Epithelial cell of esophagus (primary cell): ENCODE results near the gene PER2.

Experiments used
- DNase-seq: peaks from one replicate; pipeline ENCODE4 v3.0.0; 2010; ENCODE audit warnings: low read depth
- H3K4me3 ChIP-seq: 2 replicates; pipeline ENCODE4 v1.5.1; 2011; ENCODE audit warnings: mild to moderate bottlenecking, low read length, control low read depth
- CTCF ChIP-seq: IDR thresholded peaks from 2 replicates; pipeline ENCODE4 v1.5.1; 2011; ENCODE audit warnings: low read depth, mild to moderate bottlenecking, low read length, control low read depth, inconsistent platforms; ENCODE audit not compliant: insufficient read depth; ENCODE audit errors: missing control alignments

Gene PER2

GRCh38 chr2:238220892-238221521, 67.4 kb downstream of the PER2 start:
- TF ChIP-seq CTCF = no peak
- DNase-seq = no peak
- H3K4me3 ChIP-seq = no peak overlapping the region

DNA sequence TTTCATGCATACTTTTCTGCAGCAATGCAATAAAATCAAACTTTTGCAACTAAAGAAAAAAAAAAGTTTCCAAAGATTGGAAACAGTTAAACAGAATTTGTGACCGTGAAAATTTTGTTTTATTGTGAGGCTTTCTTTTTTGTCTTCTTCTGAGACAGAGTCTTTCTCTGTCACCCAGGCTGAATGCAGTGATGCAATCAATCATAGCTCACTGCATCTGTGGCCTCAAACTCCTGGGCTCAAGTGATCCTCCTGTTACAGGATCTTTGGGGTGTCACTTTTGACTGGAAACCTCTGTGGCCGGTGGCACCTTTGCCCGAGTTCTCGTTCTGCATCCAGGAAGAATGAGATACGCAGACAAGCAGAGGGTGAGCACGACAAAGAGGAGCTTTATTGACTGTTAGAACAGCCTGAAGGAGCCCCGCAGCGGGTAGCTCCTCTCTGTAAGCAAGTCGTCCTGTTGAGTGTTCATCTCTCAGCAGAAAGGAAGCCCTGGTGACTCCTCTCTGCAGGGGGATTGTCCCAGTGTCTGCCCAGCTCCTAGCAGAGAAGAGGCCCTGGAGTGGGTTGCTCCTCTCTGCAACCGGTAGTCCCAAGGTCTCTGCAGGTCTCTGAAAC, 68.0 kb downstream of the PER2 start:
- no peak for DNase-seq
- no peak for TF ChIP-seq CTCF

GRCh38 chr2:238216651-238217184, 71.7 kb downstream of the PER2 start:
- H3K4me3 ChIP-seq = no peak overlapping the region
- no peak for DNase-seq
- no peak for TF ChIP-seq CTCF

More for the DNA sequence above, 68.0 kb downstream of the PER2 start:
- H3K4me3 ChIP-seq = no peak overlapping the region

DNA sequence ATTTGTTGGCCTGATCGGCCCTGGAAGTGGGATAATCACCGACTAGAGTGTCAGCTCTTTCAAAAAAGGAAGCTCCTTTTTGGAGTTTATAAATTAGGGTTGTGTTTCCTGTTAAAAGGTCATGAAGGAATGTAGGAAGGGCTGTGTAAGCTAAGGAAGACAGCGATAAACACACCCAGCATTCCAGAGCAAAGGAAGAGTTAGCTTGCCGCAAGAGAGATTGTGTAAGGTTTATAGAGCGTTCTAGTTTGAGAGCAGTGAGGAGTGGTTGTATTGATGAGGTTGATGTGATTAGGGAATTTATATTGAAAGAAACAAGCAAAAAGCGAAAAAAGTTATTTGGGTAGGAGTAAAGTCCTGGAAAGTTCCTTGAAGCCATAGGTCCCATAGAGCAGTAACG, 81.4 kb downstream of the PER2 start:
- no peak for DNase-seq
- TF ChIP-seq CTCF = no peak
- H3K4me3 ChIP-seq = no peak overlapping the region

GRCh38 chr2:238203973-238204683, 84.3 kb downstream of the PER2 start:
- peak overlapping the region; percentile 61 for H3K4me3 ChIP-seq
- TF ChIP-seq CTCF = no peak
- DNase-seq = no peak

GRCh38 chr2:238203094-238203972, 85.1 kb downstream of the PER2 start, which contains the start of gene ILKAP:
TSS of gene ILKAP (minus strand) at chr2:238203695. CDS start at chr2:238203553, 142 bp downstream.
- DNase-seq = peak; percentile 89
- H3K4me3 ChIP-seq = peak within 1 kb of the TSS; percentile 86
- TF ChIP-seq CTCF = no peak
